HFF-Myc (cell line): ENCODE measurements around the gene THOC1.

ENCODE experiments used
- DNase-seq: peaks from one replicate; pipeline ENCODE4 v3.0.0-alpha.2; 2011; ENCODE audit warnings: low read depth; ENCODE audit errors: extremely low read depth
- H3K4me3 ChIP-seq: replicated peaks from 2 replicates; pipeline ENCODE4 v1.5.1; 2011; ENCODE audit warnings: low read depth, mild to moderate bottlenecking, control low read depth, low read length
- CTCF ChIP-seq: IDR thresholded peaks from 2 replicates; pipeline ENCODE4 v1.5.1; 2012; ENCODE audit warnings: mild to moderate bottlenecking, low read depth, low read length, control low read depth; ENCODE audit errors: missing control alignments

Gene THOC1

GRCh38 chr18:285817-286216 lies 18.0 kb upstream of the THOC1 start:
- no peak for DNase-seq
- no peak for TF ChIP-seq CTCF
- no peak overlapping the region for H3K4me3 ChIP-seq

- DNase-seq = no peak
- no peak overlapping the region for H3K4me3 ChIP-seq
- no peak for TF ChIP-seq CTCF
These were observed 7.6 kb upstream of the THOC1 start for GRCh38 chr18:275486-275885.

GRCh38 chr18:274313-274712 lies 6.5 kb upstream of the THOC1 start:
- H3K4me3 ChIP-seq = no peak overlapping the region
- no peak for TF ChIP-seq CTCF
- DNase-seq = no peak

- DNase-seq = no peak
- TF ChIP-seq CTCF = no peak
- H3K4me3 ChIP-seq = no peak overlapping the region
These were observed 5.7 kb upstream of the THOC1 start for GRCh38 chr18:273525-273924.

GRCh38 chr18:272650-273049 lies 4.8 kb upstream of the THOC1 start:
- TF ChIP-seq CTCF = no peak
- no peak overlapping the region for H3K4me3 ChIP-seq
- no peak for DNase-seq

- DNase-seq = no peak
- peak overlapping the region; percentile 91 for H3K4me3 ChIP-seq
- no peak for TF ChIP-seq CTCF
These were observed 1.7 kb upstream of the THOC1 start for GRCh38 chr18:269480-270095.

- H3K4me3 ChIP-seq = peak overlapping the region; percentile 91
- no peak for TF ChIP-seq CTCF
- DNase-seq = no peak
These were observed 513 bp downstream of the THOC1 start for GRCh38 chr18:267380-267687.
